ENCODE data around the gene RSPO3. TPM values are rescaled to one million over a fixed set of nuclear protein-coding genes. Genes with fewer than 3 reads are reported as not detected.

RSPO3 gene
- total RNA-seq, 1 experiment from 2014 or later: 0.52 TPM

- H3K27me3 ChIP-seq (replicated peaks; ENCODE audit: insufficient read depth, low read depth, low read length, poor library complexity): peaks cover 21% of the 10 kb centered on the region
- H3K9me3 ChIP-seq (ENCODE audit: low read depth, low read length, poor library complexity, severe bottlenecking): no peaks in the 10 kb centered on the region
Observed at GRCh38 chr6:127124172-127124571, 5.7 kb downstream of the RSPO3 start.

GRCh38 chr6:127124680-127125079 lies 6.2 kb downstream of the RSPO3 start:
- H3K27me3 ChIP-seq (replicated peaks; ENCODE audit: insufficient read depth, low read depth, low read length, poor library complexity): peaks cover 16% of the 10 kb centered on the region
- intact Hi-C loops (cut with micrococcal nuclease; ENCODE audit: unreplicated experiment): loop anchor here (10.0 kb wide), 2 partner anchors 1090 to 1810 kb away; no protein-coding TSS in a partner anchor
- DNase-seq (ENCODE audit: low spot score): no peak
- no peak overlapping the region for H3K27ac ChIP-seq (ENCODE audit: low read depth, low read length, poor library complexity, severe bottlenecking)
- CTCF ChIA-PET: no interaction called here
- no peaks in the 10 kb centered on the region for H3K36me3 ChIP-seq (ENCODE audit: insufficient read depth, low read length, poor library complexity, severe bottlenecking)
- BruUV-seq (replicated peaks): no TSS peak
- POLR2A ChIA-PET (ENCODE audit: low non-redundant PET): no interaction called here
- no peak for TF ChIP-seq EZH2 (IDR thresholded peaks at IDR 0.05; ENCODE audit: borderline replicate concordance, low read depth, low read length, poor library complexity, severe bottlenecking)
- TF ChIP-seq, protein P1, sequence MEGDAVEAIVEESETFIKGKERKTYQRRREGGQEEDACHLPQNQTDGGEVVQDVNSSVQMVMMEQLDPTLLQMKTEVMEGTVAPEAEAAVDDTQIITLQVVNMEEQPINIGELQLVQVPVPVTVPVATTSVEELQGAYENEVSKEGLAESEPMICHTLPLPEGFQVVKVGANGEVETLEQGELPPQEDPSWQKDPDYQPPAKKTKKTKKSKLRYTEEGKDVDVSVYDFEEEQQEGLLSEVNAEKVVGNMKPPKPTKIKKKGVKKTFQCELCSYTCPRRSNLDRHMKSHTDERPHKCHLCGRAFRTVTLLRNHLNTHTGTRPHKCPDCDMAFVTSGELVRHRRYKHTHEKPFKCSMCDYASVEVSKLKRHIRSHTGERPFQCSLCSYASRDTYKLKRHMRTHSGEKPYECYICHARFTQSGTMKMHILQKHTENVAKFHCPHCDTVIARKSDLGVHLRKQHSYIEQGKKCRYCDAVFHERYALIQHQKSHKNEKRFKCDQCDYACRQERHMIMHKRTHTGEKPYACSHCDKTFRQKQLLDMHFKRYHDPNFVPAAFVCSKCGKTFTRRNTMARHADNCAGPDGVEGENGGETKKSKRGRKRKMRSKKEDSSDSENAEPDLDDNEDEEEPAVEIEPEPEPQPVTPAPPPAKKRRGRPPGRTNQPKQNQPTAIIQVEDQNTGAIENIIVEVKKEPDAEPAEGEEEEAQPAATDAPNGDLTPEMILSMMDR (conservative IDR thresholded peaks at IDR 0.05; ENCODE audit: low read depth, low read length): no peak
- peaks cover 14% of the 10 kb centered on the region for H3K4me1 ChIP-seq (ENCODE audit: insufficient read depth, low read length, poor library complexity, severe bottlenecking)
- H3K4me3 ChIP-seq (ENCODE audit: low read depth, low read length, poor library complexity, severe bottlenecking): no peak overlapping the region
- H3K9me3 ChIP-seq (ENCODE audit: low read depth, low read length, poor library complexity, severe bottlenecking): no peaks in the 10 kb centered on the region

More at GRCh38 chr6:127124172-127124571, 5.7 kb downstream of the RSPO3 start:
- no peak for TF ChIP-seq EZH2 (IDR thresholded peaks at IDR 0.05; ENCODE audit: borderline replicate concordance, low read depth, low read length, poor library complexity, severe bottlenecking)
- TF ChIP-seq, protein P1 (conservative IDR thresholded peaks at IDR 0.05; ENCODE audit: low read depth, low read length): no peak
- Histone ChIP-seq H3K27ac (ENCODE audit: low read depth, low read length, poor library complexity, severe bottlenecking) (no peak overlapping the region), H3K4me3 (ENCODE audit: low read depth, low read length, poor library complexity, severe bottlenecking) (no peak overlapping the region), H3K36me3 (ENCODE audit: insufficient read depth, low read length, poor library complexity, severe bottlenecking) (no peaks in the 10 kb centered on the region), H3K4me1 (ENCODE audit: insufficient read depth, low read length, poor library complexity, severe bottlenecking) (peaks cover 14% of the 10 kb centered on the region)
- intact Hi-C loops (cut with micrococcal nuclease; ENCODE audit: unreplicated experiment): loop anchor here (10.0 kb wide), 2 partner anchors 1089 to 1809 kb away; no protein-coding TSS in a partner anchor
- no TSS peak for BruUV-seq (replicated peaks)
- no peak for DNase-seq (ENCODE audit: low spot score)
- ChIA-PET CTCF (no interaction called here), POLR2A (ENCODE audit: low non-redundant PET) (no interaction called here)

- Histone ChIP-seq H3K27me3 (replicated peaks; ENCODE audit: insufficient read depth, low read depth, low read length, poor library complexity) (no peaks in the 10 kb centered on the region), H3K4me3 (ENCODE audit: low read depth, low read length, poor library complexity, severe bottlenecking) (no peak overlapping the region), H3K27ac (ENCODE audit: low read depth, low read length, poor library complexity, severe bottlenecking) (no peak overlapping the region), H3K4me1 (ENCODE audit: insufficient read depth, low read length, poor library complexity, severe bottlenecking) (peaks cover 9% of the 10 kb centered on the region), H3K36me3 (ENCODE audit: insufficient read depth, low read length, poor library complexity, severe bottlenecking) (no peaks in the 10 kb centered on the region), H3K9me3 (ENCODE audit: low read depth, low read length, poor library complexity, severe bottlenecking) (no peaks in the 10 kb centered on the region)
- CTCF ChIA-PET: no interaction called here
- BruUV-seq (replicated peaks): no TSS peak
- no peak for TF ChIP-seq EZH2 (IDR thresholded peaks at IDR 0.05; ENCODE audit: borderline replicate concordance, low read depth, low read length, poor library complexity, severe bottlenecking)
- TF ChIP-seq, protein P1 (conservative IDR thresholded peaks at IDR 0.05; ENCODE audit: low read depth, low read length): no peak
- no peak for DNase-seq (ENCODE audit: low spot score)
- intact Hi-C loops (cut with micrococcal nuclease; ENCODE audit: unreplicated experiment): loop anchor here (10.0 kb wide), 2 partner anchors 1093 to 1813 kb away; no protein-coding TSS in a partner anchor
- POLR2A ChIA-PET (ENCODE audit: low non-redundant PET): no interaction called here
Observed at GRCh38 chr6:127128066-127128465, 9.6 kb downstream of the RSPO3 start.

Measured in A673 (cell line).